NCI-H510A treated with DMSO at 0.1 percent for 48 hours (cell line): Measurements from ENCODE around the gene DHRS3.
"Not testable (repeated sequence)": the region's sequence is repeated elsewhere in the genome, so short reads cannot be mapped to it uniquely, and the experiment has no call there.

Experiments used
- DNase-seq: peaks from one replicate; lab custom pipeline; 2025; lab: John Stamatoyannopoulos, UW

Gene DHRS3

GRCh38 chr1:12577020-12577419, 41.0 kb downstream of the DHRS3 start:
- DNase-seq: no peak

GRCh38 chr1:12574757-12575139, 43.3 kb downstream of the DHRS3 start:
- no peak for DNase-seq

GRCh38 chr1:12573015-12573825, 44.8 kb downstream of the DHRS3 start:
- DNase-seq: no peak

DNA sequence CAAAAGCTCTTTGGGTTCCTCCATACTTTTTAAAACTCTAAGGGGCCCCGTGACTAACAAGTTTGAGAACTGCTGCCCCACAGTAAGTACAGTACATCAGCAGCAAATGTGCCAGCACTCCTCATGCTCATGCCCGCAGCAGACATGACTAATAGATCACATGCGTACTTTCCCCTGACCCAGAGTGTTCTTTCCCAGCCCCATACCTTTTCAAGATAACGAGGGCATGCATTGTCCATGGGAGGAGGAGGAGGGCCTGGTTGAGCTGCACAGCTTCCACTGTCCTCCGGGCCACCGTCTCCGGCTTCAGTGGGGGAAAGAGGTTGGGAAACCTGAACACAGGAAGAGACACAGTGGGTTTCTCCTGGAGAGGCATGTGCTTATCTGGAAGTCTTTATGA, 45.5 kb downstream of the DHRS3 start:
- DNase-seq: no peak

DNA sequence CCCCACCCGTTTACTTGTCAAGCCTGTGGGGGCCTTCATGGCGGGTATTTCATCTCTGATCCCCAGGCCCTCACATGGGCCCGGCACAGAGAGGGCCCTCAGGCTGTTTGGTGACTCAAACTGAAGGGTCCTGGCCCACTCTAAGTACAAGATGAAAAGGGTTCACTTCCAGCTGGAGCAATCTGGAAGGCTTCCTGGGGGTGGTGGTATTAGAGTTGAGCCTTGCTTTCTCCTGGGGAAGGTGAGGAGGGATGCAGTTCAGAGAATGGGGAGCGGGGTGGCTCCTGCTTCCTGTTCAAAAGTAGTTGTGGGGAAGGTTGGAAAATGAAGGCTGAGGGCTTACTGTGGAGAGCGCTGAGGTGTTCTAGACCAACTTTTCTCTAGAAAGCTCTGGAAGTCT, 47.7 kb downstream of the DHRS3 start:
- no peak for DNase-seq

DNA sequence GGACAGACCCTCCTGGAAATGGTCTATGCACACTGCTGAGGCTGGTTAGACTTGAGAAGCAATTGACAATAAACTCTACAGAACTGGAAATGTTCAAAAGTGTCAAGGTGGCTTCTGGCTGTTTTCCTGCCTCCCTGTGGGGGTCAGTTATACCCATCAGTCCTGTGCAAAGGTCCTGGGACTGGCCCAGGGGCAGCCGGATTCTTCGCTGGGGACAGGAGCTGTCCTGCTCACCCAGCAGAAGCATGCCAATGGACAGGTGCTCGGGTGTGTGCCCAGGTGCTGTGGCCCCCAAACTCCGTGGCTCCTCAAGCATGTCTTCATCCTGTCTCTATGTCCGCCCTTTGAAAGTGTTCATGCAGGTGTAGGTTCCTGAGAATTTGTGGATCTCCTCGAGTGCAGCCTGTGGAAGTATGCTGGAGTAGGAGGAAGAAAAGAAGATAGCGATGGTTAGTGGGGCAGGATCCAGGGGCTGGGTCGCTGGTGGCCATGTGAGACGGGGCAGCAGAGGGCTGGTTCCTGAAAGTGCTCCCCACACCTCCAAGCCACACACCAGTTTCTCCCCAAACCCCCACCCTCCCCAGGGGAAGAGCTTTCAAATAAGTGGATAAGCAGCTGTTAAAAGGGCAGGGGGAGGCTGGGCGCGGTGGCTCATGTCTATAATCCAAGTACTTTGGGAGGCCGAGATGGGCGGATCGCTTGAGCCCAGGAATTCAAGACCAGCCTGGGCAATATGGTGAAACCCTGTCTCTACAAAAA, 49.8 kb downstream of the DHRS3 start:
- no peak for DNase-seq

GRCh38 chr1:12567288-12567819, 50.7 kb downstream of the DHRS3 start:
- no peak for DNase-seq

DNA sequence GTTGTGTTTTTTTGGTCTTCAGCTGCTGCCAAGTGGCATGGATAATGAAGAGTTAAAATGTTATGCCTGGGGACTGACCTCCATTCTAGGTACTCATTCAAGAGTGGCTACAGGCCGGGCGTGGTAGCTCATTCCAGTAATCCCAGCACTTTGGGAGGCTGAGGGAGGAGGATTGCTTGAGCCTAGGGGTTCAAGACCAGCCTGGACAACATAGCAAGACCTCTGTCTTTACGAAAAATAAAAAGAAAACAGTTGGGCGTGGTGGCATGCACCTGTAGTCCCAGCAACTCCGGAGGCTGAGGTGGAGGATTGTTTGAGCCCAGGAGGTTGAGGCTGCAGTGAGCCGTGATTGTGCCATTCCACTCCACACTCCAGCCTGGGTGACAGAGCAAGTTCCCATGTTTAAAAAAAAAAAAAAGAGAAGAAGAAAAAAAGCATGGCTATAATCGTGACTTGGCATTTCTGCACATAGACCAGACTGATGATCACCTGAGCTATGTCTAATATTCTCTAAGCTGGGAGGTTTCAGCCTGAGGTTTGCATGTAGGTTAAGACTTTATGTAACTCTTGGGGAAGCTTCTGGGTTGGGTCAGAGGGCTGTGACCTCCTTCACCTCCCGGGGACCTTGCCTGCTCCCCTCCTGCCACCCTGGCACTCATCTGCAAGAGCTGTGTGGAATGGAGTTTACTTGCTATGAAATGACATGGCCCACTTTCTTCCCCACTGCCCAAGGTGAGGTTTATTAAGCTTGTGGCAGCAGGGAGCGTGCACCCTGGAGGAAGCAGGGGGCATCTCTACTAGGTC, 51.3 kb downstream of the DHRS3 start:
- DNase-seq: no peak

GRCh38 chr1:12565966-12566352, 52.1 kb downstream of the DHRS3 start:
- no peak for DNase-seq

GRCh38 chr1:12565094-12565965, 52.7 kb downstream of the DHRS3 start:
- DNase-seq: no peak

DNA sequence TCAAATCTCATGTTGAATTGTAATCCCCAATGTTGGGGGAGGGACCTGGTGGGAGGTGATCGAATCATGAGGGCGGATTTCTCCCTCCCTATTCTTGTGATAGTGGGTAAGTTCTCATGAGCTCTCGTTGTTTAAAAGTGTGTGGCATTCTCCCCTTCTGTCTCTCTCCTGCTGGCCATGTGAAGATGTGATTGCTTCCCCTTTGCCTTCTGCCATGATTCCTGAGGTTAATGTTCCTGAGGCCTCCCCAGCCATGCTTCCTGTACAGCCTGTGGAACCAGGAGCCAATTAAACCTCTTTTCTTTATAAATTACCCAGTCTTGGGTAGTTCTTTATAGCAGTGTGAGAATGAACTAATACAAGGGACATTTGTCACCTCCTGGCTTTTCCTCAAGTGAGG, 53.8 kb downstream of the DHRS3 start:
- not testable (repeated sequence) for DNase-seq

GRCh38 chr1:12562955-12563576, 54.9 kb downstream of the DHRS3 start:
- DNase-seq: no peak

DNA sequence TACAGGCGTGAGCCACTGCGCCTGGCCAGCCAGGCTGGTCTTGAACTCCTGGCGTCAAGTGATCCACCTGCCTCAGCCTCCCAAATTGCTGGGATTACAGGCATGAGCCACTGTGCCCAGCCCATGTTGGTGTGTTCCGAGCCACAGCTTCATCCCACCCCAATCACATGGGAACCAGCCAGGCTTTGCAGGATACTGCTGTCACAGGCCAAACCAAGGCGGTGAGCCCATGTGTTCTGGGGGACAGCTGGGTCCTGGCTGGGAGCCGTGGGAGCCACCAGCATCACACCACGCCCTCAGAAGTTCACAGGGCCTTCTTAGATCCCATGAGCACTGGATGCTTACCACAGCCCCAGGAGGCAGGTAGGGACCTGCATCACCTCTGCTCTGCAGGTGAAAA, 56.9 kb downstream of the DHRS3 start:
- no peak for DNase-seq

- no peak for DNase-seq
Measured at GRCh38 chr1:12556957-12557935, 60.8 kb downstream of the DHRS3 start.

DNA sequence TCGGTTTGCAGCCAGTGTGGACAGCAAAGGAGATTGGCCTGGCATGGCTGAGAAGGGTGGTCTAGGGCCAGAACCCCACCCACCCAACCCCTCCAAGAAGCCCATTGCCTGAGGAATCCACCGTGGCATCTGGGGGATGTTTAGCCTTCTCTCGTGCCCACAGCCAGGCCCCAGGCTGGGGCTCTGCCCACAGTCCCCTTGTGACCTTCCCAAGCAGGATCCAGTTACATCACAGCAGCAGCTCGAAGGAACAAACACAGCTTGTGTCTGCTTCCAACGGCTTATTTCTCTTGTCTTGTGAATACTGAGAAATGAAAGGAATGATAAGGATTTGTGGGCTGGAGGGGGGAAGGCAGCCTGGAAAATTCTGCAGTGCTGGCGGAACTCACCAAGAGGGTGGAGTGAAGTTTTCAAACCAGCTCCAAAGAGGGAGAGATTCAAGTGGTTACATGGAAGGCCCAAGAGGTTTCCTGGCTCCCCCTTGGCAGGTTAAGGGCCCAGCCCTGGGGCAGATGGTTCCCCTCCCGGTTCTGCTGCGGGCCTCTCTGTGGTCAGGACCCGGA, 61.6 kb downstream of the DHRS3 start:
- peak; percentile 14 for DNase-seq

GRCh38 chr1:12555411-12556367, 62.3 kb downstream of the DHRS3 start:
- DNase-seq: no peak

GRCh38 chr1:12554521-12555305, 63.3 kb downstream of the DHRS3 start:
- no peak for DNase-seq
